ENCODE data around the gene FOXD4.
"Not testable (repeated sequence)": the region's sequence is repeated elsewhere in the genome, so short reads cannot be mapped to it uniquely, and the experiment has no call there.

GRCh38 chr9:99867-100266, 18.4 kb downstream of the FOXD4 start:
- TF ChIP-seq CTCF, POLR2AphosphoS5, POLR2A (IDR thresholded peaks at IDR 0.05): not testable (repeated sequence)

All from gastroesophageal sphincter (tissue), 3 donors.